Measurements from ENCODE around the gene SBF1. TPM values are rescaled to one million over a fixed set of nuclear protein-coding genes. Genes with fewer than 3 reads are reported as not detected.

The SBF1 gene
- total and polyA plus RNA-seq, 4 donors = 30.1 to 76.9 (median 34.2) TPM

- H3K36me3 ChIP-seq (ENCODE audit: control insufficient read depth in 4 of 4, insufficient read depth in 4 of 4, low read length in 4 of 4) = peaks cover 4 to 82% (median 26%) of the 10 kb centered on the region in 4 donors
- DNase-seq (no peak), ATAC-seq (ENCODE audit: insufficient read depth, low FRiP score) (no peak)
- no peaks in the 10 kb centered on the region for H3K27me3 ChIP-seq (ENCODE audit: control insufficient read depth in 3 of 3, insufficient read depth in 3 of 3, low read length in 2 of 3)
- H3K27ac ChIP-seq (ENCODE audit: low read depth in 1 of 2, low read length in 1 of 2) = no peak overlapping the region
- no peak overlapping the region for H3K9ac ChIP-seq (ENCODE audit: insufficient read depth in 1 of 2, low read length in 2 of 2)
- no peak for TF ChIP-seq CTCF (IDR thresholded peaks at IDR 0.05; ENCODE audit: control extremely low read depth, extremely low read depth)
- no peaks in the 10 kb centered on the region for H3K9me3 ChIP-seq (ENCODE audit: control insufficient read depth in 4 of 4, insufficient read depth in 3 of 4, low read length in 3 of 4)
- no peaks in the 10 kb centered on the region for H3K4me1 ChIP-seq (ENCODE audit: control insufficient read depth in 5 of 5, insufficient read depth in 5 of 5, low read length in 5 of 5)
- H3K4me3 ChIP-seq = no peak overlapping the region
- 92 to 93% methylated on average over 25 of the region's 25 CpGs for WGBS, 2 donors
Measured at GRCh38 chr22:50436841-50437341, 37.9 kb downstream of the SBF1 start.

- no peak for TF ChIP-seq CTCF (IDR thresholded peaks at IDR 0.05; ENCODE audit: control extremely low read depth, extremely low read depth)
- no peak overlapping the region for H3K4me3 ChIP-seq
- no peaks in the 10 kb centered on the region for H3K4me1 ChIP-seq (ENCODE audit: control insufficient read depth in 5 of 5, insufficient read depth in 5 of 5, low read length in 5 of 5)
- DNase-seq (peak in 1 of 3 donors; percentile 6), ATAC-seq (ENCODE audit: insufficient read depth, low FRiP score) (no peak)
- no peaks in the 10 kb centered on the region for H3K9me3 ChIP-seq (ENCODE audit: control insufficient read depth in 4 of 4, insufficient read depth in 3 of 4, low read length in 3 of 4)
- no peak overlapping the region for H3K9ac ChIP-seq (ENCODE audit: insufficient read depth in 1 of 2, low read length in 2 of 2)
- H3K36me3 ChIP-seq (ENCODE audit: control insufficient read depth in 4 of 4, insufficient read depth in 4 of 4, low read length in 4 of 4) = peaks cover 4 to 83% (median 28%) of the 10 kb centered on the region in 4 donors
- 92% methylated on average over 37 of the region's 37 CpGs for WGBS, 2 donors
- no peaks in the 10 kb centered on the region for H3K27me3 ChIP-seq (ENCODE audit: control insufficient read depth in 3 of 3, insufficient read depth in 3 of 3, low read length in 2 of 3)
- H3K27ac ChIP-seq (ENCODE audit: low read depth in 1 of 2, low read length in 1 of 2) = no peak overlapping the region
Measured at GRCh38 chr22:50436015-50436830, 38.6 kb downstream of the SBF1 start.

- DNase-seq = peak in 1 of 3 donors; percentile 5
- Histone ChIP-seq H3K36me3 (ENCODE audit: control insufficient read depth in 4 of 4, insufficient read depth in 4 of 4, low read length in 4 of 4) (peaks cover 7 to 81% (median 29%) of the 10 kb centered on the region in 4 donors), H3K9ac (ENCODE audit: insufficient read depth in 1 of 2, low read length in 2 of 2) (no peak overlapping the region), H3K4me3 (no peak overlapping the region), H3K27ac (ENCODE audit: low read depth in 1 of 2, low read length in 1 of 2) (no peak overlapping the region), H3K9me3 (ENCODE audit: control insufficient read depth in 4 of 4, insufficient read depth in 3 of 4, low read length in 3 of 4) (no peaks in the 10 kb centered on the region), H3K4me1 (ENCODE audit: control insufficient read depth in 5 of 5, insufficient read depth in 5 of 5, low read length in 5 of 5) (no peaks in the 10 kb centered on the region), H3K27me3 (ENCODE audit: control insufficient read depth in 3 of 3, insufficient read depth in 3 of 3, low read length in 2 of 3) (no peaks in the 10 kb centered on the region)
- ATAC-seq (ENCODE audit: insufficient read depth, low FRiP score) = no peak
- 92 to 95% methylated on average over 19 to 20 of the region's 20 CpGs for WGBS, 2 donors
- TF ChIP-seq CTCF (IDR thresholded peaks at IDR 0.05; ENCODE audit: control extremely low read depth, extremely low read depth) = no peak
Measured at GRCh38 chr22:50435291-50436014, 39.4 kb downstream of the SBF1 start.
